ENCODE results near the gene FOSL1. TPM values are rescaled to one million over a fixed set of nuclear protein-coding genes. Genes with fewer than 3 reads are reported as not detected.

Gene FOSL1
- total and polyA plus RNA-seq, 4 donors, result 0.17 to 0.20 TPM; not detected in 2

GRCh38 chr11:65854852-65855837 is 45.0 kb downstream of the FOSL1 start:
- Histone ChIP-seq H3K36me3 (ENCODE audit: control insufficient read depth in 4 of 4, insufficient read depth in 3 of 4, low read depth in 1 of 4, low read length in 3 of 4) (peaks cover 13 to 39% (median 20%) of the 10 kb centered on the region in 4 donors), H3K9me3 (ENCODE audit: control insufficient read depth in 4 of 4, low read length in 3 of 4) (peaks cover 0 to 7% (median 2%) of the 10 kb centered on the region in 4 donors), H3K4me1 (ENCODE audit: control insufficient read depth in 4 of 4, insufficient read depth in 4 of 4, low read length in 3 of 4) (peaks cover 3 to 36% (median 20%) of the 10 kb centered on the region in 4 donors), H3K4me3 (ENCODE audit: low read depth in 1 of 3, low read length in 3 of 3) (no peak overlapping the region), H3K9ac (ENCODE audit: low read depth in 1 of 2, low read length in 2 of 2) (no peak overlapping the region), H3K27ac (ENCODE audit: low read depth in 1 of 2, low read length in 2 of 2) (no peak overlapping the region), H3K27me3 (ENCODE audit: control insufficient read depth in 4 of 4, insufficient read depth in 4 of 4, low read length in 3 of 4) (no peaks in the 10 kb centered on the region)
- WGBS, result 81% methylated on average over 15 of the region's 15 CpGs
- TF ChIP-seq EGR1 (IDR thresholded peaks at IDR 0.05; ENCODE audit: low read depth in 2 of 2) (no peak), RXRA (IDR thresholded peaks at IDR 0.05) (no peak), HNF4A (conservative IDR thresholded peaks at IDR 0.05) (no peak), MAX (IDR thresholded peaks at IDR 0.05) (no peak), RAD21 (IDR thresholded peaks at IDR 0.05) (no peak), ATF3 (IDR thresholded peaks at IDR 0.05) (no peak), NR2F2 (IDR thresholded peaks at IDR 0.05) (no peak), GABPA (IDR thresholded peaks at IDR 0.05 in 1 of 2, conservative IDR thresholded peaks at IDR 0.05 in 1 of 2) (no peak), REST (IDR thresholded peaks at IDR 0.05) (no peak), FOXA2 (IDR thresholded peaks at IDR 0.05) (no peak), YY1 (IDR thresholded peaks at IDR 0.05) (no peak), JUND (IDR thresholded peaks at IDR 0.05) (no peak), CTCF (IDR thresholded peaks at IDR 0.05; ENCODE audit: low read depth, low read length, missing input control) (no peak), SP1 (IDR thresholded peaks at IDR 0.05) (no peak), TAF1 (conservative IDR thresholded peaks at IDR 0.05) (no peak), HNF4G (IDR thresholded peaks at IDR 0.05) (no peak), FOXA1 (IDR thresholded peaks at IDR 0.05) (no peak), ZBTB33 (IDR thresholded peaks at IDR 0.05) (no peak)
- DNase-seq (ENCODE audit: low spot score), result no peak

All from liver (tissue), 9 donors.